GM19467 (cell line): ENCODE results near the gene GMPR.

Experiments used
- ATAC-seq: cut with Tn5 transposase; IDR thresholded peaks from one replicate; pipeline ENCODE4 v1.9.1; 2021; ENCODE audit warnings: mild to moderate bottlenecking, moderate library complexity; ENCODE audit not compliant: unreplicated experiment

GMPR gene

GRCh38 chr6:16296061-16296670, 57.8 kb downstream of the GMPR start:
- no peak for ATAC-seq

GRCh38 chr6:16299861-16300260, 61.5 kb downstream of the GMPR start:
- ATAC-seq = no peak

- ATAC-seq = peak; percentile 44
Observed at GRCh38 chr6:16301511-16301910, 63.1 kb downstream of the GMPR start.

GRCh38 chr6:16302721-16303552, 64.5 kb downstream of the GMPR start:
- ATAC-seq = no peak

- peak; percentile 72 for ATAC-seq
Observed at GRCh38 chr6:16305246-16305725, 66.9 kb downstream of the GMPR start.

- ATAC-seq = peak; percentile 24
Observed at GRCh38 chr6:16305788-16306187, 67.4 kb downstream of the GMPR start.

GRCh38 chr6:16306334-16306733, 67.9 kb downstream of the GMPR start:
- ATAC-seq = no peak

GRCh38 chr6:16311763-16312162, 73.4 kb downstream of the GMPR start:
- ATAC-seq = no peak

GRCh38 chr6:16313732-16314131, 75.3 kb downstream of the GMPR start:
- ATAC-seq = no peak

- no peak for ATAC-seq
Observed at GRCh38 chr6:16314296-16314695, 75.9 kb downstream of the GMPR start.

- no peak for ATAC-seq
Observed at GRCh38 chr6:16316741-16317251, 78.4 kb downstream of the GMPR start.

GRCh38 chr6:16318538-16318937, 80.2 kb downstream of the GMPR start:
- ATAC-seq = no peak

GRCh38 chr6:16318953-16319720, 80.8 kb downstream of the GMPR start:
- ATAC-seq = no peak

- peak; percentile 40 for ATAC-seq
Observed at GRCh38 chr6:16319813-16320532, 81.6 kb downstream of the GMPR start.

- ATAC-seq = no peak
Observed at GRCh38 chr6:16320533-16321340, 82.3 kb downstream of the GMPR start.

- no peak for ATAC-seq
Observed at GRCh38 chr6:16321341-16321710, 82.9 kb downstream of the GMPR start.

GRCh38 chr6:16321826-16322225, 83.4 kb downstream of the GMPR start:
- ATAC-seq = no peak

- ATAC-seq = peak; percentile 81
Observed at GRCh38 chr6:16322666-16323312, 84.4 kb downstream of the GMPR start.

GRCh38 chr6:16324184-16324583, 85.8 kb downstream of the GMPR start:
- no peak for ATAC-seq
